Measurements from ENCODE around the gene NMNAT3. TPM values are rescaled to one million over a fixed set of nuclear protein-coding genes. Genes with fewer than 3 reads are reported as not detected.

NMNAT3 gene
- total RNA-seq: 0.73 and 0.83 TPM in 2 replicates

DNA sequence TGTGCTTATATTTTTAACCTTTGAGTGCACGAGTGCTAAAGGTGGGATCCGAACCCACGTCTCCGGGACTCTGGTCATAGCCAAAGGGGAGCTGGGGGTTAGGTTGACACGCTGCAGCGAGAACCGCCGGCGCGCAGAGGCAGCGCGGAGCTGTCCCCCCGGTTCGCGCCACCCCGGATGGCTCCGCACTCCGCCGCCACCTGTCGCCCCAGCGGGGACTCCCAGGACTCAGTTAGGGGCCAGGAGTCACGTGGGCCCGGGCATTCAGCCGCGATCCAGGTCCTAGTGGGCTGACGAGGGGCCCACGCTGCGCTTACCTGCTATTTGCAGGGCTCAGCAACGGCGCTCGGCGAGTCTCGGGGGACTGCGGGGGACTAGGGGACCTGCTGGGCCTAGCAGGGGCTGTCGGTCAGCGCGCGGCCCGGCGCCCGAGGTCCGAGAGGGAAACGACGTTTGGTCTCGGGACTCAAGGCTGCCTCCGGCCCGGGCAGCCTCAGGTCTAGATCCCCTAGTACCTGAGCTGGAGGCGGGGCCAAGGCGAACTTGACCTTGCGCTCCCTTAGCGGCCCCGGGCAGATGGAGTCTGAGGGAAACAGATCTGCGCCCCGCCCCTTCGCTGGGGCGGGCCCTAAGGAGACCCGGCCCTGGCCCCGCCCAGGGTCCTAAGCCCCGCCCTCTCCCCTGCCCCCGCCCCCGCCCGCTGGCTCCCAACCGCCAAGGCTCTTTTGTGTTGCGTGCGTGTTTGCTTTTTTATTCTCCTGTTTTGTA, at the start of gene NMNAT3:
Gene NMNAT3, minus strand, starts transcription at position 585 of the 768 bp plus-strand sequence. CDS start 50,248 bp downstream, outside the sequence.

Other genes with a start within 250 kb of the NMNAT3 start
- not detected in 2 replicates for gene RBP2, start 201.5 kb downstream of the NMNAT3 start, total RNA-seq
- 0.99 and 1.6 TPM in 2 replicates for gene RBP1, start 138.2 kb downstream of the NMNAT3 start, total RNA-seq

All from smooth muscle cell of trachea (primary cell).